AG09319 (cell line): ENCODE measurements around the gene MYCBP2.

Experiments
- DNase-seq: peaks from one replicate; pipeline ENCODE4 v3.0.0-alpha.2; 2010; ENCODE audit warnings: low read depth; ENCODE audit errors: extremely low read depth
- CTCF ChIP-seq: IDR thresholded peaks from 2 replicates; pipeline ENCODE4 v1.5.1; 2011; ENCODE audit warnings: low read depth, mild to moderate bottlenecking, inconsistent platforms, low read length, moderate library complexity

Gene MYCBP2

GRCh38 chr13:77180011-77180410, 146.9 kb downstream of the MYCBP2 start:
- no peak for TF ChIP-seq CTCF

DNA sequence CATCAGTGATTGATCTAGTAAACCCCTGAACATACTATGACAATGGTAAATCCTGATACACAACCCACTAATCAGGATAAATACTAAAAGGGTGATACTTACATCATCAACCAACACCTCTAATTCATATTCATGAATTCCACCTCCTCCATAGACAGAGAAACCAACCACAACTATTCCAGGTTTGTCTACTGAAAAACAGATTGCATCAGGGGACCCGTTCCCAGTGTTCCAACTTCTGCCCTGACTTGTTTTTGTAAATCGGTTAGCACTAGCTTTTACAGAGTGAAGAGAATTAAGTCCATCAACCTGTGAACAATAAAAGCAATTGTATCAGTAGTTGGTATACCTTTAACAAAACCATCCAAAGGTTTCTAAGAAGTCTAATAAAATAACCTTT, 149.2 kb downstream of the MYCBP2 start:
- TF ChIP-seq CTCF = no peak
- DNase-seq = no peak

More at GRCh38 chr13:77180011-77180410, 146.9 kb downstream of the MYCBP2 start:
- DNase-seq = no peak

DNA sequence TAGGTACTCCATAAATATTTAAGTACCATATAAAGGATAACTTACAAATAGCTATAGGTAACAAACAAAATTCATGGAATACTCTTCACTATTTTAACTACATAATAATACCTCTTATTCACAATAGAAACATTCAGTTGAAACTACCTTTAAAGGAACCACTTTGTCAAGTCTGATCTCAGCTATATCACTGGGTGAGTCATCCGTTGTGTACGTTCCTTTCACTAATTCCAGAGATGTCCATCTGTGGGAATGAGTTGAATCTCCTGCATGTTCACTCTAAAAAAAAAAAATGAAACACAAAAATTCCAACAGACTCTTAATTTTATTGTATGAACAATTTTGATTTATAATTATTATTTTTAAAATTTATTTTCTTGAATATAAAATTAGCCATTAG, 150.5 kb downstream of the MYCBP2 start:
- TF ChIP-seq CTCF = no peak
- DNase-seq = no peak

GRCh38 chr13:77172650-77173049, 154.2 kb downstream of the MYCBP2 start:
- TF ChIP-seq CTCF = no peak

GRCh38 chr13:77171451-77171850, 155.4 kb downstream of the MYCBP2 start:
- no peak for DNase-seq
- no peak for TF ChIP-seq CTCF

More at GRCh38 chr13:77172650-77173049, 154.2 kb downstream of the MYCBP2 start:
- DNase-seq = no peak

DNA sequence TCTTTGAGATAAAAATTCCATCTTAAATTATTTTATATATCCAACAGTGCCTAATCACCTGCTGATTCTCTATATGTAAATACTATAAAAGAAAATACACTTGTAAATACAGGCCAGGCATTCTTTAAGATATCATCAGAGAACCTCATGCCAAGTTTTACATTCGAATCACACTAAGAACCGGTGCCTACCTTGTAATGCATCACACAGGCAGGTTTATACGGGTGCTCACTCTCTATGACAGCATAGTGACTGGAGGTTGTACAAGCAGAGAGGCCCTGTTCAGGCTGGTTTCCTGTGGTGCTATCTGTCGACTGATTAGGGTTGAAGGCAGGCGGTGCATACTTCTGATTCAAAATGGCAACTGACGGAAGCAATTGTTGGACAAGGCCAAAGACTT, 158.7 kb downstream of the MYCBP2 start:
- no peak for DNase-seq
- no peak for TF ChIP-seq CTCF

- no peak for TF ChIP-seq CTCF
- no peak for DNase-seq
Observed at GRCh38 chr13:77150651-77151050, 176.2 kb downstream of the MYCBP2 start.
